HepG2 (cell line): ENCODE results near the gene SH3GL1.

Source experiments
- ZSCAN20 ChIP-seq: sonication (generic); formaldehyde crosslinking; IDR thresholded peaks from 2 replicates; pipeline ENCODE4 v1.4.0; 2020; ENCODE audit warnings: missing genetic modification reagents, mild to moderate bottlenecking, borderline replicate concordance
- TF ChIP-seq, protein P1 (sequence below): sonication (generic); formaldehyde crosslinking; IDR thresholded peaks from 2 replicates; pipeline ENCODE4 v1.8.1; 2023; ENCODE audit warnings: missing genetic modification reagents, inconsistent platforms, borderline replicate concordance

DNA sequence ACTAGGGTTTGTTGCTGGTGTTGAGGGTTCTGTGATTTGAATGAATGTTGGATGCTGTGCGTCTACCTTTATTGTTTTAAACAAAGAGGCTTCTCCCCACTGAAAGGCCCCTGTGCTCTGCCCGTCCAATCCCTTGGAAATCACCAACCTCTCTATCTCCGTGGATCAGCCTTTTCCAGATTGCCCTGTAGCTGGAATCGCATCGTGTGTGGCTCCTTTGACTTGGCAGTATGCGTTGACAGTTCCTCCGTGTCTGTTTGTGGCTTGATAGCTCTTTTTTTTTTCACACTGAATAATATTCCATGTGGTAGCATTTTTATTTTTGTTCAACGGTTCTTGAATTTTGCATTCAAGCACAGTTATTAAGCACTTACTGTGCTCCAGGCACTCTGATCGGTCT, 34.0 kb upstream of the SH3GL1 start:
- TF ChIP-seq, protein P1, sequence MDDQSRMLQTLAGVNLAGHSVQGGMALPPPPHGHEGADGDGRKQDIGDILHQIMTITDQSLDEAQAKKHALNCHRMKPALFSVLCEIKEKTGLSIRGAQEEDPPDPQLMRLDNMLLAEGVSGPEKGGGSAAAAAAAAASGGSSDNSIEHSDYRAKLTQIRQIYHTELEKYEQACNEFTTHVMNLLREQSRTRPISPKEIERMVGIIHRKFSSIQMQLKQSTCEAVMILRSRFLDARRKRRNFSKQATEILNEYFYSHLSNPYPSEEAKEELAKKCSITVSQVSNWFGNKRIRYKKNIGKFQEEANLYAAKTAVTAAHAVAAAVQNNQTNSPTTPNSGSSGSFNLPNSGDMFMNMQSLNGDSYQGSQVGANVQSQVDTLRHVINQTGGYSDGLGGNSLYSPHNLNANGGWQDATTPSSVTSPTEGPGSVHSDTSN (CRISPR knock-in tag), result no peak
- no peak for TF ChIP-seq ZSCAN20 (CRISPR knock-in tag)
